Measurements from ENCODE around the gene RNPC3. TPM values are rescaled to one million over a fixed set of nuclear protein-coding genes. Genes with fewer than 3 reads are reported as not detected.
"Not testable (repeated sequence)": the region's sequence is repeated elsewhere in the genome, so short reads cannot be mapped to it uniquely, and the experiment has no call there.

The RNPC3 gene
- total RNA-seq, 1 donor from 2014 or later = 9.9 TPM

DNA sequence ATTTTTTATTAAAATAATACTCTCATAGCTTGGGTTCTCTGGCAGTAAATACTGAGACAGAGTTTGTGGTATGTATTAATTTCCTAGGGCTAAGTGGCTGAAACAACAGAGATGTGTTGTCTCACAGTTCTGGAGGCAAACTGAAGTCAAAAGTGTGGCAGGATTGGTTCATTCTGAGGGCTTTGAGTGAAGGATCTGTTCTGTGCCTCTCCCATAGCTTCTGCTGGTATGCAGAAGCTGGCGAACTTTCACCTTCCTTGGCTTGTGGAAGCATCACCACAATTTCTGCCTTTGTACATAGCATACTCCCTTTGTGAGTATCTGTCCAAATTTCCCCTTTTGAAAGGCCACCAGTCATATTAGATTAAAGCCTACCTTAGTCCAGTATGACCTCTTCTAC lies 21.0 kb downstream of the RNPC3 start:
- peaks cover 29% of the 10 kb centered on the region for H3K36me3 Mint-ChIP-seq (ENCODE audit: low read depth)

DNA sequence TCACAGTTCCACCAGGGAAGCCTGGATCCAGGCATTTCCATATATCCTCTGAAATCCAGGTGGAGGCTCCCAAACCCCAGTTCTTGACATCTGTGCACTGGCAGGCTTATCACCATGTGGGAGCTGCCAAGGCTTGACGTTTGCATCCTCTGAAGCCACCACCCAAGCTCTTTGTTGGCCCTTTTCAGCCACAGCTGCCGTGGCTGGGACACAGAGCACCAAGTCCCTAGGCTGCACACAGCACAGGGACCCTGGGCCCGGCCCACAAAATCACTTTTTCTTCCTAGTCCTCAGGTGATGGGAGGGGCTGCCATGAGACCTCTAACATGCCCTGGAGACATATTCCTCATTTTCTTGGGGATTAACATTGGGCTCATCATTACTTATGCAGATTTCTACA lies 22.3 kb downstream of the RNPC3 start:
- Mint-ChIP-seq H3K4me1 (ENCODE audit: low read depth) (peaks cover 9% of the 10 kb centered on the region), H3K27ac (ENCODE audit: unreplicated experiment) (no peak overlapping the region), H3K36me3 (ENCODE audit: low read depth) (peaks cover 30% of the 10 kb centered on the region), H3K27me3 (ENCODE audit: low read depth) (no peaks in the 10 kb centered on the region), H3K9me3 (ENCODE audit: low read depth) (no peaks in the 10 kb centered on the region), H3K4me3 (ENCODE audit: unreplicated experiment) (no peak overlapping the region)
- DNase-seq (ENCODE audit: low spot score) = no peak
- TF ChIP-seq, protein P1, sequence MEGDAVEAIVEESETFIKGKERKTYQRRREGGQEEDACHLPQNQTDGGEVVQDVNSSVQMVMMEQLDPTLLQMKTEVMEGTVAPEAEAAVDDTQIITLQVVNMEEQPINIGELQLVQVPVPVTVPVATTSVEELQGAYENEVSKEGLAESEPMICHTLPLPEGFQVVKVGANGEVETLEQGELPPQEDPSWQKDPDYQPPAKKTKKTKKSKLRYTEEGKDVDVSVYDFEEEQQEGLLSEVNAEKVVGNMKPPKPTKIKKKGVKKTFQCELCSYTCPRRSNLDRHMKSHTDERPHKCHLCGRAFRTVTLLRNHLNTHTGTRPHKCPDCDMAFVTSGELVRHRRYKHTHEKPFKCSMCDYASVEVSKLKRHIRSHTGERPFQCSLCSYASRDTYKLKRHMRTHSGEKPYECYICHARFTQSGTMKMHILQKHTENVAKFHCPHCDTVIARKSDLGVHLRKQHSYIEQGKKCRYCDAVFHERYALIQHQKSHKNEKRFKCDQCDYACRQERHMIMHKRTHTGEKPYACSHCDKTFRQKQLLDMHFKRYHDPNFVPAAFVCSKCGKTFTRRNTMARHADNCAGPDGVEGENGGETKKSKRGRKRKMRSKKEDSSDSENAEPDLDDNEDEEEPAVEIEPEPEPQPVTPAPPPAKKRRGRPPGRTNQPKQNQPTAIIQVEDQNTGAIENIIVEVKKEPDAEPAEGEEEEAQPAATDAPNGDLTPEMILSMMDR (IDR thresholded peaks at IDR 0.05) = no peak

More for the DNA sequence above, 21.0 kb downstream of the RNPC3 start:
- DNase-seq (ENCODE audit: low spot score) = no peak
- Mint-ChIP-seq H3K4me3 (ENCODE audit: unreplicated experiment) (no peak overlapping the region), H3K27ac (ENCODE audit: unreplicated experiment) (no peak overlapping the region), H3K27me3 (ENCODE audit: low read depth) (no peaks in the 10 kb centered on the region), H3K4me1 (ENCODE audit: low read depth) (peaks cover 9% of the 10 kb centered on the region), H3K9me3 (ENCODE audit: low read depth) (no peaks in the 10 kb centered on the region)
- TF ChIP-seq, protein P1 (IDR thresholded peaks at IDR 0.05) = no peak

DNA sequence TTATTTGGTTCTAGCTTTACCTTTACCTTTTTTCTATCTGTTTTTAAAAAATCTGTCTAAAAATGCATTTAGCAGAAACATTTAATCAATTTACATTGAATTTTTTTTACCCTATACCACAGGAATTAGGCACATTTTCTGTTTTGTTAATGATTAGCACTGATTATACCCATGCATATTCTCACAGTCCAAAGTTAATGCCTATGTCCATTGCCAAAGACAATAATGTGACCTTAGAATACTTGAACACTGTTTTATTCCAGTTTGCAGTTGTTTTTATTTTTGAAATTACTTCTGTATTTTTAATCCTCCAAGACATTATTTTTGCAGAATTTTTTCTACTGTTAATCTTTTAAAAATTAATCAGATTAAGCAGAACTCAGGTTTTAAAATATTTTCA lies 34.9 kb downstream of the RNPC3 start:
- TF ChIP-seq, protein P1 (IDR thresholded peaks at IDR 0.05) = no peak
- Mint-ChIP-seq H3K27ac (ENCODE audit: unreplicated experiment) (no peak overlapping the region), H3K9me3 (ENCODE audit: low read depth) (no peaks in the 10 kb centered on the region), H3K4me1 (ENCODE audit: low read depth) (peaks cover 10% of the 10 kb centered on the region), H3K36me3 (ENCODE audit: low read depth) (peaks cover 11% of the 10 kb centered on the region), H3K27me3 (ENCODE audit: low read depth) (peaks cover 6% of the 10 kb centered on the region), H3K4me3 (ENCODE audit: unreplicated experiment) (no peak overlapping the region)
- no peak for DNase-seq (ENCODE audit: low spot score)

DNA sequence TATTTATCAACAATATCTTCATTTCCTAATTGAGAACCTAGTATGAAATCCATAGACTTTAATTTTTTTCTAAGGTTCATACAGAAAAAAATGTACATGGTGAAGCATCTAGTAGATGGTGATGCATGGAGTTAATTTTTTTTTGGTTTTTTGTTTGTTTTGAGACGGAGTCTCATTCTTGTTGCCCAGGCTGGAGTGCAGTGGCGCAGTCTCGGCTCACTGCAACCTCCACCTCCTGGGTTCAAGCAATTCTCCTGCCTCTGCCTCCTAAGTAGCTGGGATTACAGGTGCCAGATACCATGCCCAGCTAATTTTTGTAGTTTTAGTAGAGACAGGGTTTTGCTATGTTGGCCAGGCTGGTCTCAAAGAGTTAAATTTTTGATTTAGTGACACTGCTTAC lies 35.6 kb downstream of the RNPC3 start:
- H3K4me3 Mint-ChIP-seq (ENCODE audit: unreplicated experiment); DNase-seq (ENCODE audit: low spot score); H3K27me3 Mint-ChIP-seq (ENCODE audit: low read depth); H3K36me3 Mint-ChIP-seq (ENCODE audit: low read depth); H3K9me3 Mint-ChIP-seq (ENCODE audit: low read depth); H3K27ac Mint-ChIP-seq (ENCODE audit: unreplicated experiment): not testable (repeated sequence)
- H3K4me1 Mint-ChIP-seq (ENCODE audit: low read depth) = peaks cover 10% of the 10 kb centered on the region

DNA sequence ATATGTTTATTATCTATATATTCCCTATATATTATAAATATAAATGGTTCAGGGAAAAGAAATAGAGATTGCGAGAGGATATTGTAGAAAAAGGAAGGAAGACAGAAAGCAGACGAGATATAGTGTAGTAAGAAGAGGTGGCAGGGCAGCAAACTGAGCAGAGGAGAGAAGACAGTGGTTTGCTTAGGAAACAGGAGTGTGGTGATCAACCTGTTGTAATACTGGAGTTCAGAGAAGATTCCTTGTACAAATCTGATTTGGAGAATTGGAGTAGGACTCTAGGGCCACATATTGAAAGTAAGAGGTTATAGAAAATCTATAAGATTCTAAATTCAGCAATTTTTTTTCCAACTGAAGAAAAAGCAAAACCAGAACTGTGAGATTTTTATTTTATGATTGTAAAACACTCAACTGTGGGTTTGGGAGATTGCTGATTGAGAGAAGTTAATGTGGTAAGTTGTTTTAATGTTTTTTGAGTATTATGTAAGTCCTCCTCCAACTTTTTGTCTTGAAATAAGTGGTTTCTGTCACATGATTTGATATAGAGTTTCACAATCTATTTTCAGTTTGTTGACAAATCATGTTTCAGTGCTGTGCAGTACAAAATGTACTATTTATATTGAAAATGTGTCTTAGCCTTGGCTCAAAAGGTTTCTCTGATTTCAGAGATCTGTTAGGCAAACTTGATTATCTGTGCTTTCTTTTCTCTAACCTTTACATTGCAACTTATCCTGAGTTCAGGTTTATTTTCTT lies 36.3 kb downstream of the RNPC3 start:
- no peak overlapping the region for H3K4me3 Mint-ChIP-seq (ENCODE audit: unreplicated experiment)
- no peak for DNase-seq (ENCODE audit: low spot score)
- H3K27ac Mint-ChIP-seq (ENCODE audit: unreplicated experiment) = peak overlapping the region; percentile 59
- H3K36me3 Mint-ChIP-seq (ENCODE audit: low read depth) = peaks cover 2% of the 10 kb centered on the region
- no peaks in the 10 kb centered on the region for H3K9me3 Mint-ChIP-seq (ENCODE audit: low read depth)
- peaks cover 6% of the 10 kb centered on the region for H3K27me3 Mint-ChIP-seq (ENCODE audit: low read depth)
- peaks cover 10% of the 10 kb centered on the region for H3K4me1 Mint-ChIP-seq (ENCODE audit: low read depth)
- TF ChIP-seq, protein P1 (IDR thresholded peaks at IDR 0.05) = no peak

DNA sequence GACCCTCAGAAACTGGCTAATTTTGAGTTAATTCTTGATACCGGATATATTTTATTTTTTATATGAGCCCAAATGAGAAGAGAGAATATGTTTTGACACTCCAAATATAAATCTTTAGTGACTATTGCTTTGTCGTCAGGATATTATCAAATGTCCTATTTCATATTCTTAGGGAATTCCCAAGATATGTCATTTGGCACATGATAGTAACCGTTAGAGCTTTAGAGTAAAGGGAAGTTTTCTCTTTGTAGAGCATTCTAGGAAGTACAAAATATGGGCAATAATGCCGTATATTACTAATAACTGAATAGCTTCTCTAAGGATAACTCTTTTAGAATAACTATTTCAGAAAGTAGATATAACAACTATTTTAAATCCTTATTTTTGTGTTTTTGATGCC lies 37.6 kb downstream of the RNPC3 start:
- Mint-ChIP-seq H3K36me3 (ENCODE audit: low read depth) (no peaks in the 10 kb centered on the region), H3K4me1 (ENCODE audit: low read depth) (peaks cover 10% of the 10 kb centered on the region), H3K4me3 (ENCODE audit: unreplicated experiment) (no peak overlapping the region), H3K27ac (ENCODE audit: unreplicated experiment) (no peak overlapping the region), H3K27me3 (ENCODE audit: low read depth) (peaks cover 6% of the 10 kb centered on the region), H3K9me3 (ENCODE audit: low read depth) (no peaks in the 10 kb centered on the region)
- no peak for DNase-seq (ENCODE audit: low spot score)
- TF ChIP-seq, protein P1 (IDR thresholded peaks at IDR 0.05) = no peak

All from chondrocyte (in vitro differentiated cells).